LNCAP (cell line): ENCODE measurements around the gene HNRNPU.

ENCODE experiments used
- TF ChIP-seq, protein P1 (sequence below): fragments of 450-650 bp; IDR thresholded peaks from 2 replicates; pipeline ENCODE4 v1.5.1; 2017; ENCODE audit warnings: mild to moderate bottlenecking

Gene HNRNPU

DNA sequence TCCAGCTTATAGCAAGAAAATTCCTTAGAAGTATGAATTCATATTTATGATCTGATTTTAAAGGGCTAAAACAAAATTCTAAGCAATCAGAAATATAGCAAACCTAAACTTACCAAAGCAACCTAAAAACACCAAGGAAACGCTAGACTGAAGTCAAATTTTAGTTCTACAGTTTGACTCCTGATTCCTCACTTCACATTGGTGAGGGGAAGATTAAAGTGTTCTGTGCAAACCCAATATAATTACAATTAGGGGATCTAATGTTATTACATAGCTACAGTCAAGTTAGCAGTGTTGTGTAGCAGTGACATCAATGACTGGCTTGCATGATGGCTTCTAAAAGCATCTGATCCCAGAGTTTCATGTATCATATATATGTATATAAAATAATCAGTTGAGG is 11.6 kb downstream of the HNRNPU start:
- TF ChIP-seq, protein P1, sequence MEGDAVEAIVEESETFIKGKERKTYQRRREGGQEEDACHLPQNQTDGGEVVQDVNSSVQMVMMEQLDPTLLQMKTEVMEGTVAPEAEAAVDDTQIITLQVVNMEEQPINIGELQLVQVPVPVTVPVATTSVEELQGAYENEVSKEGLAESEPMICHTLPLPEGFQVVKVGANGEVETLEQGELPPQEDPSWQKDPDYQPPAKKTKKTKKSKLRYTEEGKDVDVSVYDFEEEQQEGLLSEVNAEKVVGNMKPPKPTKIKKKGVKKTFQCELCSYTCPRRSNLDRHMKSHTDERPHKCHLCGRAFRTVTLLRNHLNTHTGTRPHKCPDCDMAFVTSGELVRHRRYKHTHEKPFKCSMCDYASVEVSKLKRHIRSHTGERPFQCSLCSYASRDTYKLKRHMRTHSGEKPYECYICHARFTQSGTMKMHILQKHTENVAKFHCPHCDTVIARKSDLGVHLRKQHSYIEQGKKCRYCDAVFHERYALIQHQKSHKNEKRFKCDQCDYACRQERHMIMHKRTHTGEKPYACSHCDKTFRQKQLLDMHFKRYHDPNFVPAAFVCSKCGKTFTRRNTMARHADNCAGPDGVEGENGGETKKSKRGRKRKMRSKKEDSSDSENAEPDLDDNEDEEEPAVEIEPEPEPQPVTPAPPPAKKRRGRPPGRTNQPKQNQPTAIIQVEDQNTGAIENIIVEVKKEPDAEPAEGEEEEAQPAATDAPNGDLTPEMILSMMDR = no peak

DNA sequence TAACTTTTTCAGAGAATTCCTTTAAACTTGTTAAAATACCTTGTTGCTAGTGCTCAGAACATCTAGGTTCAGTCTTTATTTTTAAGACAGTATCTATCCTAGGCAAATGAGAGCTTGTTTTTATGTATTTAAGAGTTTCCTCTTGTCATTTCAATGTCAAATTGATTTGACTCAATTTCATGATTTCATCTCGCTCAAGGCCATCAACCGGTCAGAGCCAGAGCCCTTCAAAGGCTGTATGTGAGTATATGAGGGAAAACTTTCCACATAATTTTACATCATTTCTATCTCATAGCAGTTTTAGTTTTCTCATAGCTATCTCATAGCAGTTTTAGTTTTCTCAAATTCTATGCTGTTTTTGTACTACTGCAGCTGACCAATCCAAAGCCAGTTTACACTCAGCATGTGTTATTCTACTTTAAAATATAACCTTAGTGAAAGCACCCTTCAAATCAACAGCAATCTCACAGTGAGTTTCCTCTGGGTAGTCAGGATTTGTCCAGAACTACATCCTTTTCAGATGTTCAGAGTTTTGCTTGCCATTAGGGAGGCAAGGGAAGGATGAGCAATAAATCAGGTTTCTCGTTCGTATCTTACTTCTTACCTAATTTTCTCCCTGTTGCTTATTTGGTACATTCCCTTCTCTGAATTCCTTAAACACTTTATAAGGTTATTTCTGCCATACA is 12.7 kb downstream of the HNRNPU start:
- TF ChIP-seq, protein P1 = no peak

DNA sequence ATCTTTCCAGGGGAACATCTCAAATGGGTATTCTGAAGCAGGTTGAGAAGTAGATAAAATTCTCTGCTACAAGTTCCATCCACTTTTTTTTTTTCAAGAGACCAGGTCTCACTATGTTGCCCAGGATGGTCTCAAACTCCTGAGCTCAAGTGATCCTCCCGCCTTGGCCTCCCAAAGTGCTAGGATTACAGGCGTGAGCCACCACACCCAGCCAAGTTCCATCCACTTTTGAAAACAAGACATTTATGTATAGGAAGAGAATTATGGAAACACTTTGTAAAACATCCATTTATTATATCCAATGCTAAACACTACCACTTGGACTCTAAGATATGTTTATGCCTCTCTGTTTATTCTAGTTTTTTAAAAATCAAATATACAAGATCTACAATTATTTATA is 13.4 kb downstream of the HNRNPU start:
- TF ChIP-seq, protein P1 = no peak

DNA sequence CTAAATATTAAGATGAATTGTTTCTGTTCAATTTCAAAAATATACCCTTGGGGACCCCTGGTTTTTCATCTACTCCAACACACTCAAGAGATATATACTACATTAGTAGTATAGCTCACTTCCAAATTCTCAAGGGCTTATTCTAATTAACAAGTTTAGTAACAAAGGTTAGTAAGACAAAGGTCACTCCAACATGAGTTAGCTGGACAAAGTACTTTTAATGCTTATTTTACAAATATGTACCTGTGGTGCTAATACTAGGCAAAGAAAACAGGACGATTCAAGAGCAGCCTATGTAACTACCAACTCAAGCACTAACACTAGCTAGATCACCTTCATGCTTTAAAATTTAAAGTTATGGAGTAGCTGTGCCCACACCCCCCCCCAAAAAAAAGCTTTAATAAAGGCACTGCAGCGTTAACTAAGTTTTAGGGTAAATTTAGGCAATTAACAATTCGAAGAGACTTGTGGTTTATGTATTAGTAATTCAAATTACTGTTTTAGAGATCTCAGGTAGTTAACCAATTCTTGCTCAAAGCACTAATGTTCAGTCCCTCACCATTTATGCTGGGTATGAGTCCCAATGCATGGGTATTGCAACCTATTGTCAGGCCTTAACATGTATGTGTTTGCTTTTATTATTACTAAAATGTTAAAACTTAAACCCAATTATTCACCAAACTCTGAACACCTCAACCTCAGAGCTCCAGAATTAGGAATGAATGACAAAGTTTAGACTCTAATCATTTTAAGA is 14.1 kb downstream of the HNRNPU start:
- TF ChIP-seq, protein P1 = no peak

DNA sequence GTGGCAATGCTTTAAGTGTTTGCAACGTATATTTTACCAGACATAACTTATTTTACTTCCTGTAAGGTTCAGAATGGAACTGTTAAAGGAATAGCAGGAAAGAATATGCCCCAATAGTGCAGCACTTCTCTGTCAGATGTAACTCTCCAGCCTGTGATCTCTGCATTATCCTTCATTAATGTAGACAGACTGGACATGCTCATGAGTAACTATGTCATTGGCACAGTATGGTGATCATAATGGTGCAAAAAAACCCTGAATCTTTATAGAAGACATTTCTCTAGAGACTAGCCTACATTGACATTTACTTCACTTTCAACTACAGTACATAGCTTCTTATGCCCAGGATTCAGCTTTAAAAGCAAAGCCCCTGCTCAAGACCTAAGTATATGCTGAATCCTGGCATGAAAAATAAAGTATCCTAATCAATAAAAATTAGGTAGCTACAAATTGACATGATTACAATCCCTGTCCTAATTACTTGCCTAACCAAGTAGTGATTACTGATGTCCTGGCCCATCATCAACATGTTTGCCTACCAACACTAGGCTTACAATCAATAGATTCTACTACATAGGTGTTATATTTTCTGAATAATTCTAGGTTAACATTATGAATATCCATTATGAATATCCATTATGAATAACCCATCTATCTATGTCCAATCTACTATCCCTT is 15.0 kb downstream of the HNRNPU start:
- TF ChIP-seq, protein P1 = no peak

DNA sequence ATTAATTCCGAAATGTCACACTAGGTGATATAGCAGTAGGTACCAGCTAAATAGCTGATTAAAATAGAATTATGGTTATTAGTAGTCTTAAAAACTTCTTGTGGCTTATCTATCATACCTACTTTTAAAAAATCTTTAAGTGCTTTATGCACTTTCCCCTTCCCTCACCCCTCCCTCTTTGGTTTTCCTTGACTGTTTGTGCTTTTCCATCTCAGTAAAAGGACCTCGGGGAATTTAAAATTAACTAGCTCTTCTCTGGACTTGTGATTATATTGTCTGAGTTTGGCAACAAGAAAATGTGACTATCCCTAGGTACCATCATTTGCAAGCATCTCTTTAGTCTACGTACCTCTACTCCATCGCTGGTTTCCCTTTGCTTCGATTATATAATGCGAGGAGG is 17.7 kb downstream of the HNRNPU start:
- TF ChIP-seq, protein P1 = no peak

DNA sequence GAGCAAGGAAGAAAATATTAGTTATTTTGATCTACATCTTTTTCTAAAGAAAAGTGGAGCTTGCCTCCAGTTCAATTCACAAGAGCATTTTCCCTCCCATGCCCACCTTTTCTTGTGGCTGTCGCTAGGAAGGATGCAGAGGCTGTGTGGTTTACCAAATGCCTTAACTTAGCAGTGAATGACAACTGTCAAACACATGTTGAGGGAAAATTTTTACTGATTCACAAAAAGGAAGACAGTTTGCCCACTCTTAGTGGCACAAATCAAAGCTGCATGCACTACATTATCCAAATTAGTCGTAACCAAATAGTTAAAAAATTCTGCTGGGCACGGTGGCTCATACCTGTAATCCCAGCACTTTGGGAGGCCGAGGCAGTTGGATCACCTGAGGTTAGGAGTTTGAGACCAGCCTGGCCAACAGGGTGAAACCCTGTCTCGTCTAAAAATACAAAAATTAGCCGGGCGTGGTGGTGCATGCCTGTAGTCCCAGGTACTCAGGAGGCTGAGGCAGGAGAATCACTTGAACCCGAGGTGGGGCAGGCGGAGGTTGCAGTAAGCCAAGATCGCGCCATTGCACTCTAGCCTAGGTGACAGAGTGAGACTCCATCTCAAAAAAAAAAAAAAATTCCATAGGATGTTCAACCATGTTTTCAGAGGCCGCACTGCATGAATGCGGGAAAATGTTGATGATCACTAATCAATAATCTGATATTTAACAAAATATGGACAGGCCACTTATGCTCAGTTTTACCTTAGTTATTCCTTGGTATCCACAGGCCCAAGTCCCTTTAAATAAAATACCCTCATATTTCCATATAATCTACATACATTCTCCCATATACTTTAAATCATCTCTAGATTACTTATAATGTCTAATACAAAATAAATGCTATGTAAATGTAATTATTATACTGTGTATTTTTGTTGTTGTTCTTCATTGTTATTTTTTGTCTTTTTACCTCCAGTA is 19.9 kb downstream of the HNRNPU start:
- TF ChIP-seq, protein P1 = no peak
